HAP-1 (cell line): ENCODE results near the gene THAP9.
"Not testable (repeated sequence)": the region's sequence is repeated elsewhere in the genome, so short reads cannot be mapped to it uniquely, and the experiment has no call there.

ENCODE experiments used
- DNase-seq, 2 experiments: peaks; one replicate each; pipeline ENCODE4 v3.0.0-alpha.2; 2016 to 2020; ENCODE audit warnings: low spot score in 2 of 2
- H3K27me3 ChIP-seq: fragments of 250-450 bp; sonication (Bioruptor Pico); 2 replicates; pipeline ENCODE4 v1.5.1; 2020; ENCODE audit warnings: low read depth, mild to moderate bottlenecking, moderate library complexity
- H3K36me3 ChIP-seq: fragments of 250-450 bp; sonication (Bioruptor Pico); replicated peaks from 2 replicates; pipeline ENCODE4 v1.5.1; 2020; ENCODE audit warnings: mild to moderate bottlenecking
- H3K4me1 ChIP-seq: fragments of 250-450 bp; sonication (Bioruptor Pico); 2 replicates; pipeline ENCODE4 v1.5.1; 2020; ENCODE audit warnings: mild to moderate bottlenecking
- H3K4me3 ChIP-seq: fragments of 250-450 bp; sonication (Bioruptor Pico); 2 replicates; pipeline ENCODE4 v1.5.1; 2020; ENCODE audit warnings: mild to moderate bottlenecking, moderate library complexity
- H3K9me3 ChIP-seq: fragments of 250-450 bp; sonication (Bioruptor Pico); 2 replicates; pipeline ENCODE4 v1.5.1; 2020; ENCODE audit warnings: mild to moderate bottlenecking, moderate library complexity
- in situ Hi-C: fragments of 300-500 bp; cut with MboI; formaldehyde crosslinking; loops from 3 replicates; pipeline ENCODE4 v1.14.3; 2020; ENCODE audit warnings: low sequenced_read_pairs, inconsistent platforms, mixed read lengths

Gene THAP9

DNA sequence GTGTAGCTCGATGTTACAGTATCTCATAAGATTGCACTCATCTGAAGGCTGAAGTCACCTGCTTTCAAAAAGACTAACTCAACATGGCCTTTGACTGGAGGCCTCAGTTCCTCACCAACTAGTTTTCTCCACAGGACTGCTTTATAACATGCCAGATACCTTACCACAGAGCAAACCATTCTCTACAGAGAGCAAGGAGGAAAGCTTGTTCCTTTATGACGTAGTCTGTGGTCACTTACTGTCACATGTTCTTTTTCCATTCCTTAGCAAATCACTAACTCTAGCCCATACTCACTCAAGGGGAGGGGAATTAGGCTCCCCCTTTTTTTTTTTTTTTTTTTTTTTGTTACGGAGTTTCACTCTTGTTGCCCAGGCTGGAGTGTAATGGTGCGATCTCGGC lies 3.2 kb downstream of the THAP9 start:
- in situ Hi-C loops, result no loop called here

DNA sequence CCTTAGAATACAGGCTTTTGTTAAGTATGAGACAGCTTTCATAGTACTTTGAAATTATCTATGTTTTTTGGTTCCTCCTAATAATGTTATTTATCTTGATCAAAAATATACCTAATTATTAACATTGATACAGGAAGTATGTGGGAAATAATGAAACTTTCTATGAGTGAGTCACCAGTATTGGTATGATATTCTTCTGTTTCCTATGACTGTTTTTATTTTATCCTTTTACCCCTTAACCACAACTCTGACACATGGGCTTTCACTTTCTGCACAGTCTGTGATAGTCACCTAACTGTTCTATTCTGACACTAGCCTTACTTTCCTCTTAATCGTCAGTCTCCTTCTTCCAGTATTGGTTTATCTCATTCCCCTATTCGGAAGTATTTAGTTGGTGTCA lies 4.7 kb downstream of the THAP9 start:
- Histone ChIP-seq H3K9me3 (no peaks in the 10 kb centered on the region), H3K4me1 (peaks cover 20% of the 10 kb centered on the region), H3K36me3 (peaks cover 23% of the 10 kb centered on the region), H3K4me3 (no peak overlapping the region), H3K27me3 (no peaks in the 10 kb centered on the region)
- peak in 1 of 2 experiments; percentile 28 for DNase-seq
- in situ Hi-C loops, result no loop called here

More for the DNA sequence above, 3.2 kb downstream of the THAP9 start:
- H3K4me3 ChIP-seq, result no peak overlapping the region
- DNase-seq, result no peak
- H3K4me1 ChIP-seq, result peaks cover 20% of the 10 kb centered on the region
- H3K27me3 ChIP-seq, result no peaks in the 10 kb centered on the region
- H3K36me3 ChIP-seq, result peaks cover 18% of the 10 kb centered on the region
- H3K9me3 ChIP-seq, result no peaks in the 10 kb centered on the region

DNA sequence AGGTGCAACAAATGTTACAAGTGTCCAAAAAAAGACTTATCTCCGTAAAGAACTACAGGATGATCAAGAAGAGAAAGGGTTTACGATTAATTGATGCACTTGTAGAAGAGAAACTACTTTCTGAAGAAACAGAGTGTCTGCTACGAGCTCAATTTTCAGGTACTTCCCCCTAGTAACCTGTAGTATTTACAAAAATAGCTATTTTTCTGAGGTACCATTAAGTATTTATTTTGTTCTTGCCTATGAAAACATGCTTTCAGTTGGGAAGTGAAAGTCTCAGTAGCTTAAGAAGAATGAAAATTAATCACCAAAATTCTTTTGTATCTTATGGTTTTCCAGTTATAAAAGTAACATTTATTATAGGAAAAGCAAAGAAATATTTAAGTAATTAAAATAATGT lies 5.9 kb downstream of the THAP9 start:
- no peak for DNase-seq
- peaks cover 20% of the 10 kb centered on the region for H3K4me1 ChIP-seq
- H3K36me3 ChIP-seq, result peaks cover 26% of the 10 kb centered on the region
- no peak overlapping the region for H3K4me3 ChIP-seq
- in situ Hi-C loops, result no loop called here
- H3K27me3 ChIP-seq, result no peaks in the 10 kb centered on the region
- H3K9me3 ChIP-seq, result no peaks in the 10 kb centered on the region

DNA sequence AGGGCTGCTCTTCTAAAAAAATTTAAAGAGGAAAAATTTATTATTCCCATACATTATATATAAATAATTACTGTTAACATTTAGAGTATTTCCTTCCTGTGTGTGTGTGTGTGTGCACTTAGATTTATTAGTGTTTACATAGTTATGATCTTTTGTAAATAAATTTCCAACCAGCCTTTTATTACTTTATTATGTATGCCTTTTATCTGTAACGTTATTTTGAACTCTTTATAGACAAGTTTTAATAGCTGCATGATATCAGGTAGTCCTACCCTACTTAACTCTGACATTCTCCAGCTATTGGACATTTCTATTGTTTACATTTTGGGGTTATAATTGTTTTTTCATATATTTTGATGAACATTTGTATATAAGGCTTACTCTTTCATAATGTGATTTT lies 8.8 kb downstream of the THAP9 start:
- Histone ChIP-seq H3K4me1 (peaks cover 12% of the 10 kb centered on the region), H3K4me3 (no peak overlapping the region), H3K9me3 (no peaks in the 10 kb centered on the region), H3K36me3 (peaks cover 30% of the 10 kb centered on the region), H3K27me3 (no peaks in the 10 kb centered on the region)
- no peak for DNase-seq
- in situ Hi-C loops, result no loop called here

DNA sequence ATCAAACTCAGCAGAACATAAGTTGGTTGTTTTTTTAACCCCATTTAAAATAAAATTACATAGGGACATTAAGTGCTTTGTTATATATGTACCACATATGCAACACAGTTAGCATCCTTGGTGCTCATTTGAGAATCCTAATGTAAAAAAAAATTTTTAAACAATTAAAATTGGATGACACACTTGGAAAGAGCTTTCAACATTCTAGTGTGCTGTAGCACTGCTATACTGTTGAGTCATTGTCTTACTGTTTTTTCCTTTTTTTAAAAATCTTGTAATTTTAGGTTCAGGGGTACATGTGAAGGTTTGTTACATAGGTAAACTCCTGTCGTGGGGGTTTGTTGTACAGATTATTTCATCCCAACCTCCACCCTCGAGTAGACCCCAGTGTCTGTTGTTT lies 12.8 kb downstream of the THAP9 start:
- no peak for DNase-seq
- peaks cover 12% of the 10 kb centered on the region for H3K36me3 ChIP-seq
- no peaks in the 10 kb centered on the region for H3K9me3 ChIP-seq
- no peaks in the 10 kb centered on the region for H3K4me1 ChIP-seq
- in situ Hi-C loops, result no loop called here
- no peaks in the 10 kb centered on the region for H3K27me3 ChIP-seq
- H3K4me3 ChIP-seq, result no peak overlapping the region

DNA sequence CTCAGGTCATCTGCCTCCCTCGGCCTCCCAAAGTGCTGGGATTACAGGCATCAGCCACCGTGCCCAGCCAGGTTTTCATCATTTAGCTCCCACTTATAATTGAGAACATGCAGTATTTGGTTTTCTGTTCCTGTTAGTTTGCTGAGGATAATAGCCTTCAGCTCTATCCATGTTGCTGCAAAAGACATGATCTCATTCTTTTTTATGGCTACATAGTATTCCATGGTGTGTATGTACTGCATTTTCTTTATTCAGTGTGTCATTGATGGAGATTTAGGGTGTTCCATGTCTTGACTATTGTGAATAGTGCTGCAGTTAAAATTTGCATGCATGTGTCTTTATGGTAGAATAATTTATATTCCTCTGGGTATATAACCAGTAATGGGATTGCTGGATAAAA lies 13.4 kb downstream of the THAP9 start:
- peaks cover 12% of the 10 kb centered on the region for H3K36me3 ChIP-seq
- in situ Hi-C loops, H3K27me3 ChIP-seq, H3K4me1 ChIP-seq, H3K4me3 ChIP-seq, H3K9me3 ChIP-seq, DNase-seq: not testable (repeated sequence)

DNA sequence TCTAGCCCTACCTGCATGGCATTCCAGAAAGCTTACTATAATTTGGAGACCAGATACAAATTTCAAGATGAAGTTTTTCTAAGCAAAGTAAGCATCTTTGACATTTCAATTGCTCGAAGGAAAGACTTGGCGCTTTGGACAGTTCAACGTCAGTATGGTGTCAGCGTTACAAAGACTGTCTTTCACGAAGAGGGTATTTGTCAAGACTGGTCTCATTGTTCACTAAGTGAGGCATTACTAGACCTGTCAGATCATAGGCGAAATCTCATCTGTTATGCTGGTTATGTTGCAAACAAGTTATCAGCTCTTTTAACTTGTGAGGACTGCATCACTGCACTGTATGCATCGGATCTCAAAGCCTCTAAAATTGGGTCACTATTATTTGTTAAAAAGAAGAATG lies 17.6 kb downstream of the THAP9 start:
- DNase-seq, result no peak
- peaks cover 7% of the 10 kb centered on the region for H3K4me1 ChIP-seq
- peaks cover 4% of the 10 kb centered on the region for H3K36me3 ChIP-seq
- no peaks in the 10 kb centered on the region for H3K9me3 ChIP-seq
- in situ Hi-C loops, result no loop called here
- H3K4me3 ChIP-seq, result no peak overlapping the region
- no peaks in the 10 kb centered on the region for H3K27me3 ChIP-seq

DNA sequence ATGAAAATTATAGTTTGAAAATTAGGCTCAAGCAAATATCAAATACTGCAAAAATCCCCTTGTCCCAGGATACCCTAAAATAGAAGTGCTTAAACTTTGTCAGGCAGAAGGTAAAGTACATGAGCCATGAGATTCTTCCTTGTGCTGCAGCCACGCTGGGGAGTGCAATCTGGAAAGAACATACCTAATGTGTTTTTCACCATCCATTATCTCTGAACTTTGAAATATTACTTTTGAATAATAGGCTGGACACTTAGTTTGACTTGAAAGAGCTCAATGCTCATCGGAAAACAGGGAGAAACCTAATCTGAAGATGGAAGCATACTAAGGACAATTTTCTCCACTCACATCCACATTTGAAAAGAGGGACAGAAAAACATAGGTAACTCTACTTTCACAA lies 18.9 kb downstream of the THAP9 start:
- in situ Hi-C loops, result no loop called here
- no peaks in the 10 kb centered on the region; the same call in 1 of the 2 replicates for H3K36me3 ChIP-seq
- H3K4me3 ChIP-seq, result no peak overlapping the region
- H3K4me1 ChIP-seq, result peaks cover 7% of the 10 kb centered on the region
- DNase-seq, result no peak
- no peaks in the 10 kb centered on the region for H3K27me3 ChIP-seq
- no peaks in the 10 kb centered on the region for H3K9me3 ChIP-seq

DNA sequence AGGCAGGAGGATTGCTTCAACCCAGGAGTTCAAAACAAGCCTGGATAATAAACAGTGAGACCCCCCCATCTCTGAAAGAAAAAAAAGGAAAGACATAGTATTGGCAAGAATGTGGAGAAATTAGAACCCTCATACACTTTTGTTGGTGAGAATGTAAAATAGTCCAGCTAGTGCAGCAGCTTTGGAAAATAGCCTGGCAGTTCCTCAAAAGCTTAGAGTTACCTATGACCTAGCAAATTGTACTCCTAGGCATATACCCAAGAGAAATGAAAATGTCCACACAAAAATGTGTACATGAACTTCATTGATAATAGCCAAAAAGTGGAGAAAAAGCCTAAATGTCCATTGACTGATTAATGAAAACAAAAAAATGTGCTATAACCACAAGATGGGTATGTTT lies 21.3 kb downstream of the THAP9 start:
- no peaks in the 10 kb centered on the region for H3K27me3 ChIP-seq
- H3K9me3 ChIP-seq, result no peaks in the 10 kb centered on the region
- H3K4me1 ChIP-seq, result peaks cover 13% of the 10 kb centered on the region
- in situ Hi-C loops, result no loop called here
- DNase-seq, result no peak
- H3K36me3 ChIP-seq, result no peaks in the 10 kb centered on the region; the same call in 1 of the 2 replicates
- H3K4me3 ChIP-seq, result no peak overlapping the region

DNA sequence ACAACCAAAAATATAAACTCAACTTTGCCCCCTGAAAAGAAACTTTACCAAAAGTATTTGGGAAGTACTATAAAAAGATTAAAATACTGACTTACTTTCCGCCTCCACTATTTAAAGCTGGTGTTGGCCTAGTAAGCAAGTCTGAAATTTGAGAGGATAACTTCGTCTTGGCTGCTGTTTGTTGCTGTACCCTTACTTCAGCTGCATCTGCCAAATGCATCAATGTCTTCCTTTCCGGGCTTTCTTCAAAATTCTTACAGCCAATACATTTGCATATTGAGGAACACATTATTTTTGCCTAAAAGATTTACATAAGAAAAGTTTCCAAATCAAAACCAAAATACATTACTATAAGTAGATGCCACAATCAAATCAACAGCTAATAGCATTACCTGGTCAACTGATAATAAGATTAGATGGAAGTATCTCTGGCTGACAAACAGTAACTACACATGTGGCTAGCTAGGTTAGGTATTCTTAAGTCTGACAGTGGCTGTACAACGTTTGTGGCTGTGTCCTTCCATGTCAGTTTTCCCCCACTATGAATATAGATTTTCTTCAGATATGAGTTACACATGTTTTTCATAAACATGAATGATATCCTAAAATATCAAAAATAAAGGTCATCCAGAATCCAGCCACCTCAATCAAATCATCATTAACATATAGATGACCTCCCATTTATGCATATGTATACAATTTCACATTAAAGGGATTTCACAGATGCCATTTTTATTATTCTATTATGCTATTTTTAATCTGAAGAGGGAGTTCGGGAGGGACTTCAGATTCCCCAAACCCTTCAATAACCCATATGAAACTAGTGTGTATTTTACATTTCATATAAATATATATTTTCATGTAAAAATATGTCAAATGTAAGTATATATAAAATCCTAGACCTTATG lies 30.6 kb downstream of the THAP9 start:
- Histone ChIP-seq H3K27me3 (no peaks in the 10 kb centered on the region), H3K9me3 (no peaks in the 10 kb centered on the region), H3K4me1 (no peaks in the 10 kb centered on the region), H3K4me3 (no peak overlapping the region), H3K36me3 (peaks cover 41% of the 10 kb centered on the region)
- DNase-seq, result no peak
- in situ Hi-C loops, result no loop called here

DNA sequence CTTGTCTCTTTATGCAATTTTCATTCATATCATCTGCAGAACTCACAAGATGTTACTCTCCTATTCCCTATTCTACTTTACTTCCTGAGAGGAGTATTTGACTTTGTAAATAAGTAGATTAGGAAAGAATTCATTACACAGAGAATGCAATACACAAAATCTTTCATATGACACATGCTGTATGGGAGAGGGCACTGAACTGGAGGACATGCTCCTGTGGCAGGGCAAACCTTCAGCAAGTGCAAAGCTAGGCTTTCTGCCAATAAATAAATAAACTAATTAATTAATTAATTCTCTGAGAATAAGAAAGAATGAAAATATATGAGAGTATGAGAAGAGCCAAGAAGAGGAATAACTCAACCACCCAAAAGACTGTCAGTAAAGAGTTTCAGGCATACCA lies 33.9 kb downstream of the THAP9 start:
- no peaks in the 10 kb centered on the region for H3K9me3 ChIP-seq
- H3K36me3 ChIP-seq, result peaks cover 57% of the 10 kb centered on the region
- no peak for DNase-seq

DNA sequence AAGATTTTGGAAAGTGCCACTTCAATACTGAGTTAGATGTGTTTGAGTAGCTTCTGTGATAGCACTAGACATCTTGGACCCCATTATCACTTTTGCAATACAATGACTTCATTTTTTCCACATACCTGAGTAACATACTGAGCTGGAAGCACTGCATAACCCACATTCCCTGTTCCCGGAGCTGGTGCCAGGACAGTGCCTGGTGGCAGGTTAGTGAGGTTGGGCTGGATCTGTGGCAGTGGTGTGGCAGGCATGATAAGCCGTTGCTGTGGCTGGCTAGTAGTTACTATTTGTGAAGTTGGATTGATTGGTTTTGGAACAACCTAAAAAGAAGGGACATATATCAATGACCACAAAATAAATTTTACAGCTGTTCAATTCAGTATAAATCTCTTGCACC lies 38.9 kb downstream of the THAP9 start:
- DNase-seq, result no peak
- H3K4me1 ChIP-seq, result no peaks in the 10 kb centered on the region
- peaks cover 40% of the 10 kb centered on the region for H3K36me3 ChIP-seq
- no peaks in the 10 kb centered on the region for H3K27me3 ChIP-seq
- H3K9me3 ChIP-seq, result no peaks in the 10 kb centered on the region
- in situ Hi-C loops, result no loop called here
- no peak overlapping the region for H3K4me3 ChIP-seq

More for the DNA sequence above, 33.9 kb downstream of the THAP9 start:
- in situ Hi-C loops, result no loop called here
- no peaks in the 10 kb centered on the region for H3K4me1 ChIP-seq
- no peak overlapping the region for H3K4me3 ChIP-seq
- no peaks in the 10 kb centered on the region for H3K27me3 ChIP-seq

DNA sequence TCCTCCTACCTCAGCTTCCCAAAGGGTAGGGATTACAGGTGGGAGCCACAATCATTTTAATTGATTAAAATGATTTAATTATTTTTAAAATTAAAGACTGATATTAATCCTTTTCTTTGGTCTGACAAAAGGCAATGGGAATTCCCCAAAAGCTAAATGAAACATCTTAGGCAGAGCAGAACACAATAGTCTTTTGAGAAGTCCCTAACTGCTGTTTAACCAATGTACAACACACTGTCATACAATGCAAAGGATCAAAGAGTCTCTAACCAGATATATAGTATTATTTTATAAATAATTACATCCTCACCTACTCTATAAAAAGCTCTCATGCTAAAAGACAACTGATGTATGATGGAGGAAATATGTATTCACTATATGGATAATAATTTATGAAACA lies 47.0 kb downstream of the THAP9 start:
- in situ Hi-C loops, result no loop called here
- DNase-seq, result no peak
- Histone ChIP-seq H3K4me3 (no peak overlapping the region), H3K36me3 (peaks cover 12% of the 10 kb centered on the region), H3K27me3 (no peaks in the 10 kb centered on the region), H3K9me3 (no peaks in the 10 kb centered on the region), H3K4me1 (no peaks in the 10 kb centered on the region)

DNA sequence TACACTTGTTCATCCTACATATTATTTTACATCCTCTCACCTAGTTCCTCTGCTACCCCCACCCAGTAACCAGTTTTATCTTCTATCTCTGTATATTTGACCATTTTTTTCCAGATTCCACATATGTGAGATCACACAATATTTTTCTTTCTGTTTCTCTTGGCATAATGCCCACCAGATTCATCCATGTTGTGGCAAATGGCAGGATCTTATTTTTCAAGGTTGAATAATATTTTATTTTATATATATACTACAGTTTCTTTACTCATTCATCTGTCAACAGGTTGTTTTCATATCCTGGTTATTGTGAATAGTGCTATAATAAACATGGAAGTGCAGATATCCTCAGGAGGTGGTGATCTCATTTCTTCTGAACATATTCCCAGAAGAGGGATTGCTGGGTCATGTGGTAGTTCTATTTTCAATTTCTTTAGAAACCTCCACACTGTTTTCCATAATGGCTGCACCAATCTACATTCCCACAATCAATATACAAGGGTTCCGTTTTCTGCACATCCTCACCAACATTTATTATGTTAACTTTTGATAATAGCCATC lies 48.2 kb downstream of the THAP9 start:
- no peaks in the 10 kb centered on the region for H3K4me1 ChIP-seq
- no peaks in the 10 kb centered on the region for H3K9me3 ChIP-seq
- no peak overlapping the region for H3K4me3 ChIP-seq
- in situ Hi-C loops, result no loop called here
- H3K27me3 ChIP-seq, result no peaks in the 10 kb centered on the region
- DNase-seq, result no peak
- peaks cover 12% of the 10 kb centered on the region for H3K36me3 ChIP-seq
